ENCODE data around the gene PSENEN.

The PSENEN gene

DNA sequence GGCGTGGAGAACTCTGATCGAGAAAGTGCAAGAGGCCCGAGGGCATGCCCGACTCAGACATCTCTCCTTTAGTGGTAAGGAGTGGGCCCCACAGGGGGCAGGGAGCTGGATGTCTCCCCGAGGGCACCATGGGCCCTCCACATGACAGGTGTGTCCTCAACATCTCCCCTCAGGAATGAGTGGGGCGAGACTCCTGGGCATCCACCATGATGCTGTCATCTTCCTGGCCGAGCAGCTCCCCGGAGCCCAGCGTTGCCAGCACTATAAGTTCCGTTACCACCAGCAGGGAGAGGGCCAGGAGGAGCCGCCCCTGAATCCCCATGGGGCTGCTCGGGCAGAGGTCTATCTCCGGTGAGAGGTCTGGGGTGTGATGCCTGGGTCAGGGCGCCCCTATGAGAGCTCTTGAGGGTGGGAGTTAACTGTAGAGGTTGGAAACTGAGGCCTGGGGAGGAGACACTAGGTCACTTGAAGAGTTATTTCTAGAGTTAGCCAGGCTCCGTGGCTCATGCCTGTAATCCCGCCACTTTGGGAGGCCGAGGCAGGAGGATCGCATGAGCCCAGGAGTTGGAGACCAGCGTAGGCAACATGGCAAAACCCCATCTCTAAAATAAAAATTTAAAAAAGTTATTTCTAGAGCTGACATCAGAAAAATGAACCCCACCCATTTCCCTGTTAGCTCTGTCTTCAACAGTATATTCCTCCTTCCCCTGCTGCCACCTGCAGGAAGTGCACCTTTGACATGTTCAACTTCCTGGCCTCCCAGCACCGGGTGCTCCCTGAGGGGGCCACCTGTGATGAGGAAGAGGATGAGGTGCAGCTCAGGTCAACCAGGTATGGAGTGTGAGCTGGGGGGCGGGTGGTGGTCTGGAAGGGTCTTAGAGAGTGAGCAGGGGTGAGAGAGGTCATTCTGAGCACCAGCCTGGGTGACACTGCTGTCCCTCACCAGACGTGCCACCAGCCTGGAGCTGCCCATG, 8.3 kb upstream of the PSENEN start:
- DNase-seq, result no peak

DNA sequence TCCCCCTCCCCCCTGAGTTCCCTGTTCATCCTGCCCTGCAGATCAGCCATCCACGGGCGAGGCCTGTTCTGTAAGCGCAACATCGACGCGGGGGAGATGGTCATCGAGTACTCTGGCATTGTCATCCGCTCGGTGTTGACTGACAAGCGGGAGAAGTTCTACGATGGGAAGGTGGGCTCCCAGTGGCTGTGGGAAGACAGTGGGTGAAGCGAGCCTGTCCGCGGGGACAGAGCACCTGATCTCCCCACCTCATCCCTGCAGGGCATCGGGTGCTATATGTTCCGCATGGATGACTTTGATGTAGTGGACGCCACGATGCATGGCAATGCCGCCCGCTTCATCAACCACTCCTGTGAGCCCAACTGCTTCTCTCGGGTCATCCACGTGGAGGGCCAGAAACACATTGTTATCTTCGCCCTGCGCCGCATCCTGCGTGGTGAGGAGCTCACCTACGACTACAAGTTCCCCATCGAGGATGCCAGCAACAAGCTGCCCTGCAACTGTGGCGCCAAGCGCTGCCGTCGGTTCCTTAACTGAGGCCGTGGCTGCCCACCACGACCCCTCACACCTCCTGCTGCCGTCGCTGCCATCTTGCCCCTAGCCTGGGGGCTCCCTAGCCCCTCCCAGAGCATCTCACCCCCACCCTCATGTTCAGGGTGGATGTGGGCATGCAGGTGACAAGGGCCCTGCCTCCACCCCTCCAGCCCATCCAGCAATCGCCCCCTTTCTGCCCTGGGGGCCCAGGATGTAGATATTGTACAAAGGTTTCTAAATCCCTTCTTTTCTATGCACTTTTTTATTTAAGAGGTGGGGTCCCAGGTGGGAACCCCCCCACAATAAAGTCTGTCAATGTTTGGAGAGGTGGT, 7.2 kb upstream of the PSENEN start:
- DNase-seq, result no peak

DNA sequence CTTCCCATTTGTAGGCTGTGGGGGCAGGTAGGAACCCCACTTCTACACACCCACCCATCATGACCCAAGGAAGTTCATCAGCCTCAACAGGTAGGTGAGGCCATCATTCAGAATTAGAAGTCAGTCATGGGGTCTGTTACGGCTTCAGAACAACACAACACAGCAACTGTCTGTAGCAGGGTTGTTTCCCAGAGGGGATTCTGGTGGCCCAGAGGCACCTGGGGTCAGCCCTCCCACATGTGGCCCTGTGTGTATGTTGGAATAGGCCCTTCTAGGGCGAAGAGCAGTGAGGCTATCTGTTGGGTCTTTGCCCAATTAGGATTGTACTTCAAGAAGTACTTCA, 6.6 kb upstream of the PSENEN start:
- DNase-seq, result no peak

DNA sequence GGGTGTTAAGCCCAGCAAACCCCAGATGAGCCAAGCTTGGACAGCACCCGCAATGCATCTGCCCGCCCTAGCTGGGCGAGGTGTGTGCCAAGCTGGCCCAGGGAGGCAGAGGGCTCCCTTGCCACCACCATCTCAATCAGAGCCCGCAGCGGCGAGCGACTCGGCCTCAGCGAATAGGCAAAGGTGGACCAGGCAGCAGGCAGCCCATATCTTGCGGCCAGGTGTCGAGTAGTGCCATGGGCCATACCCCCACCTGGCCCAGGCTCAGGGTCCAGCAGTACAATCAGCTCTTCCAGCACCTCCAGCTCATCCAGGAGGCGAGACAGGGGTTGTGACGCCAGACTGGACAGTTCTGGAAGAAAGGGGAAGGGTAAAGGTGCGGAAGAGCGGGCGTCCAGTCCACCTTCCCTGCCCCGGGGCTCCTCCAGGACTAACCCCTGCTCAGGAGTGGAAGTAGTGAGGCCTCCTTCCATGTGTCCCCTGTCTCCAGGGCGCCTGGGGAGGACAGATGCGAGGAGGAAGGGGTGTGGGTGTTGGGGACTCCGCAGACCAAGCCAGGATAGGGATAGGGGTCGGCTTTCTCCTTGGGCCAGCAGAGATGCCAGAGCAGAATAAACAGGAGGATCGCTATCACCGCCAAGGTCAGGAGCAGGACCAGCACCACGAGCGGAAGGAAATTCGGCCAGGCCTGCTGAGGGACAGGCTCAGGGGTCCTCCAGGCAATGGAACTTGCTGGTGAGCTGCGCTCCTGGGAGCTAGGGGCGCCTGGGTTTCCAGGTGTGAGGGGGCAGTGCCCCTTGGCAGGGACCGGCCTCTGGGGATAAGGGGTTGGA, 6.0 kb upstream of the PSENEN start:
- no peak for DNase-seq

DNA sequence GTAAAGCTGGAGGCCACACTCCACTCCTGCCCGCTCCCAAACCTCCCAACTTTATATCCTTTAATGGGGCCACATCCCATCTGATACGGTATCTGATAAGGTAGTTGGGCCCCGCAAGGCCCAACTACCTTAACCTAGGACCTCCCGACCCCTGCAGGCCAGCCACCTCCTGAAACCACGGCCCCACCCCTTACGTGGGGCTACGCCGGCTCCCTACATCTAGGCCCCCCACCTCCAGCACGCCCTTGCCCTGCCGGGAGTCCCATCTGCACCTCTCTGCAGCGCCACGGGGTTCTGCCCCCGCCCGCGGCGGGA, 5.4 kb upstream of the PSENEN start:
- DNase-seq, result peak; percentile 70

DNA sequence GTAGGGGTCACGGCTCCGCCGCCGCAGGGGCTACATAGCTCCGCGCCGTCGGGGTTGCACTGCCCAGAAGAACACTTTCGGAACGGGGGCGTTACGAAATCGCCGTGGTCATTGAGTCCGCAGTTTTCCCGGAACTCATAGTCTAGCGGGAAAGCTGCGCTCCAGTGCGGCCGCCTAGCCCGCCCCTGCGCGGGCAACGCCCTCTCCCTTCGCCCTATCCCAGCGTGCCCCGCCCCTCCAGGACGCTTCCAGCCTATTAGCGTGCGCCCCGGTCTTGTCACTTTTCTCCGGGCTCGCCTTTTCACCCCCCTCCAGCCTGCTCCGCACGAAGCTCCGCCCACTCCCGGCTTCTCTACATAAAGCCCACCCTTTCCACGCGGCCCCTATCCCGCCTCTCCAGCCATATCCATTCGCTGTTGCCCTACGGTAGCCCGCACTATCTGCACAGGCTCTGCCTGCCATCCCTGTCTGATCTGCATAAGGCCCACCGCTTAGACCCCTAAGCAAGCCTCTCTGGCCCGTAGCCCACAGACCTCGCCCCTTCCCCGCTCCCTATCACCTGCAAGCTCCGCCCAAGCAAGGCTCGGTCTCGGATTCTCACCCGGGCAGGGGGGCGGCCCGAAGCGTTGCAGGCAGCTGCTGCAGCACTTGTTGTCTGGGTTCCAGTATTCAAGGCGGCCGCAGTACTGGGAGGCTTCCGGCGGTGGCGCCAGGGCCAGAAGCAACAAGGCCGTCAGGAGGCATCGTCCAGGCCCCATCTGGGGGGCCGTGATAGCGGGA, 4.8 kb upstream of the PSENEN start:
- peak; percentile 100 for DNase-seq

DNA sequence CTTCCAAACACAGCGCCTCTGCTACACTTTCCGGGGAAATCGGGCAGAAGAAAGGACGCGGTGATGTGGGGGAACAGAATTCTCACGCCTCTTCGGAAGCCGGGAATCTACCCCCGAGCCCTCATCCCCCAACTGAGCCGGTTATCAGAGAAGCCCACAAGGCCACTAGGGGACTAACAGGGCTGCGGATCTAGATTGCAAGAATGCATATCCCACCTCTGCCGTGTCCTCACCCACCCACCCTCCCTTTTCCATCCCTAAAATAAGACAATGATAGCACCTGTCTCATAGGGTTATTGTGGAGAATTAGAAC, 4.3 kb upstream of the PSENEN start:
- peak; percentile 81 for DNase-seq

DNA sequence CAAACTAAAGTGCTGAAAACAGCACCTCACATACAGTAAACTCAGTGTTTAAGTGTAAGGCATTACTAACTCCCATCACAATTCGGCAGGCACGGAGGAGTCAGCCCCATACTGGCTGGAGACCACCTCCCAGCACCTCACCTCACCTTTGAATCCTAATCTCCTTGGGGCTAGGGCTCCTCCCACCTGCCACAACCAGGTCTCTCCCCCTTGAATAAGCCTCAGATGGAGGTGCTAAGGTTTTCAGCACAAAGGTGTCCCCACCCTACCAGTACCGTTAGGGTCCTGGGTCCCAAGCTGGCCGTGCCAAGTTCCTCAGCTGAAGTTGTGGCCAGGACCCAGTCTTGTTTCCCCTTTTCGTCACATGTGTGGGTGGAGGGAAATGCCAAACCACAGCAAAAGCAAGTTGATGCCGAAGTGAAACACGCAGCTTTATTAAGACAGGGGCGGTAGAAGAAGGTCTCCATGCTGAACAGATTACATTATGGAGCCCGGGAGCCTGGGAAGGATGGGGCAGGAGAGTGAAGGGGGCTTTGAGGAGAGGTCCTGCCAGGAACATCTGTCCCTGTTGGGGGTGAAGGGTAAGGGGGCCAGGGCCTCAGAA, 3.2 kb upstream of the PSENEN start, which contains the start of gene IGFLR1:
TSS of gene IGFLR1 (minus strand) at position 332 of the 604 bp plus-strand sequence. CDS start 1,272 bp downstream, outside the sequence.
- DNase-seq, result no peak

DNA sequence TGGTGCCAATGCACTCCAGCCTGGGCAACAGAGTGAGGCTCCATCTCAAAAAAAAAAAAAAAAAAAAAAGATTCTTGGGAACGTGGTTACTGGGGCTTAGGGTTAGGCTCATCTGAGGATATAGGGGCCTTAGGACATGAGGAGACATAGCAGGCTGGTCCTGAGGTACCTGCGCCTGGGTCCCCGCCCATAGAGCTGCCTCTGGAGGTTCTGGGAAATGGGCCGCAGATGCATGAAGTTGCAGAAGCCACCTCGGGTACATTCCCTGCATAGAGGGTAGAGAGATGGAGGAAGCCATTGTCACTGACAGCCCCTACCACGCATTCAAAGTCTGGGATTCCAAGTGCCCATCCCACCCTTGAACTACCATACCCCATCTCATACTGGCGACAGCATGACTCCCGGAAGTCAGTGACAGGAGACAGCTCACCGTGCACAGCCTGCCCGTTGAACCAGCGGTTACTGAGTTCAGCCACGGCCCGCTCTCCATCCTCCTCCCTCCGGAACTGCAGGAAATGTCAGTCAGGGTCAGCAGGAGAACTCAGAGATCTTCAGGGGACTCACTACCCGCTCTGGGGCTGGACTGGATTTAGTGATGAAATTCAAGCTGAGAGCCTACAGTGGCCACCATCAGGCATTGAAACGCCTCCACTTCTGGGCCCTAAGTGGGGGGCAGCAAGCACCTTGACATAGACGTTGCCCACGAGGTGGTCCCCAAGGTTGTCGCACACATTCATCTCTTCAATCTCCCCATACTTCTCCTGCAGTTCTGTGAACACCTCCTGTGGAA, 1.6 kb upstream of the PSENEN start:
- DNase-seq, result no peak

DNA sequence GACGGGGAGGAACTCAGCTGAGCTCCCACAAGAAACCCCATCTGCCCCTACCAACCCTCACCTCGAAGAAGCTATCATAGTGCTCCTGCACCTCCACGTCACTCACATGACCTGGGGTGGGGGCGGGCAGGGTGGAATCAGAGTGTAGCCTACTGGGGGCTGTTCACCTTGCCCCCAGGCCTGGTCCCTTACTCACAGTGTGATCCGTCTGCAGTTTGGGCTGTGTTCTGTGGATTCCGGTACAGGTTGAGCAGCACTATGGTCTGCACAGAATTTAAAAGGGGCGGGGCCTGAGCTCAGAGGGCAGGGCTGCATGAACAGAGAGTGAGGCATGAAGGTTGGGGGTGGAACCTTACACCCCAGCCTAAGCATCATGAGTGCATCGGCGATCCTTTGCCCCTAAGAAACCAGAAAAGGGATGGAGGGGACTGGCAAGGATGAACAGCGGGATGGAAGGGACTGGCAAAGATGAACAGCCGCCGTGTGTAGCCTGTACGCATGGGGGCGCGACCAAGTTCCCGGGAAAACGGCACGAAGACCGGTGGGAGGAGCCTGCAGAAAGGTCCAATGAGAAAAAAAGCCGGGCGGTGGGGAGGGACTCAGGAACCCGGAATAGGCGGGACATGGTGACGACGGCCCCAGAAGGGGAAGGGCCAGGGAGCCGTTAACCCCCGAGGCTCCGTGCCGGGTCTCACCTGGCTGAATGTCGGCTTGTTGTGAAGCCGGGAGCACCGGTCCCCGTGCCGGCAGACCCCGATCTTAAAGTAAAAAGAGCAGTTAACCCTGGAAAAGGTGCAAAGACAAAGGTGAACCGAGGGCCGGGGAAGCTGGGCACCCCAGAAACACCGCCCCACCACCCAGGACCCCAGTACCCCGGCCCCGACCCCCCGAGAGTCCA, 772 bp upstream of the PSENEN start:
- peak; percentile 94 for DNase-seq

DNA sequence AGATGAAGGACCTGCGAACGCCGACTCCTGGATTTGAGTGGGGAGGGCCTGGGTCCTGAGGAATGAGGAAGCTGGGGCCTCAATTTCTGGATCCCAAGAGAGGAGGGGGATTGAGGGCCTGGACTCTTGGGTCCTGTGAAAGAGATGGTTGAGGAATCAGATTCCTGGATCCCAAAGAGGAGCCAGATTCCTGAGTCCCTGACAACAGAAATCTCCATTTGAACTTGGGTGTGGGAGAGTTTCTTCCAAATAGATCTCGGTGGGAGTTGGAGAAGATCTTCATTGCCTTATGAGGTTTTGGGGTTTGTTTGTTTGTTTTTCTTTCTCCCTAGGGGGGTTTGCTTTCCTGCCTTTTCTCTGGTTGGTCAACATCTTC, 624 bp downstream of the PSENEN start:
- no peak for DNase-seq

DNA sequence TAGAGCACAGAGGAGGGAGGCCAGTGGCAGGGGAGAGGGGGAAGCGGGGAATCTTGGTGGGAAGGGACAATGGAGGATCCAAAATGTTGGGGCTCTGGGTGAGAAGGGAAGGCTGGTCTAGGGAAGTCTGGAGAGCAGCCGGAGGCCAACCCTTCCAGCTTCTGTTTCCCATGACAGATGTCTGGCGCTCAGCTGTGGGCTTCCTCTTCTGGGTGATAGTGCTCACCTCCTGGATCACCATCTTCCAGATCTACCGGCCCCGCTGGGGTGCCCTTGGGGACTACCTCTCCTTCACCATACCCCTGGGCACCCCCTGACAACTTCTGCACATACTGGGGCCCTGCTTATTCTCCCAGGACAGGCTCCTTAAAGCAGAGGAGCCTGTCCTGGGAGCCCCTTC, 1.1 kb downstream of the PSENEN start:
- no peak for DNase-seq

DNA sequence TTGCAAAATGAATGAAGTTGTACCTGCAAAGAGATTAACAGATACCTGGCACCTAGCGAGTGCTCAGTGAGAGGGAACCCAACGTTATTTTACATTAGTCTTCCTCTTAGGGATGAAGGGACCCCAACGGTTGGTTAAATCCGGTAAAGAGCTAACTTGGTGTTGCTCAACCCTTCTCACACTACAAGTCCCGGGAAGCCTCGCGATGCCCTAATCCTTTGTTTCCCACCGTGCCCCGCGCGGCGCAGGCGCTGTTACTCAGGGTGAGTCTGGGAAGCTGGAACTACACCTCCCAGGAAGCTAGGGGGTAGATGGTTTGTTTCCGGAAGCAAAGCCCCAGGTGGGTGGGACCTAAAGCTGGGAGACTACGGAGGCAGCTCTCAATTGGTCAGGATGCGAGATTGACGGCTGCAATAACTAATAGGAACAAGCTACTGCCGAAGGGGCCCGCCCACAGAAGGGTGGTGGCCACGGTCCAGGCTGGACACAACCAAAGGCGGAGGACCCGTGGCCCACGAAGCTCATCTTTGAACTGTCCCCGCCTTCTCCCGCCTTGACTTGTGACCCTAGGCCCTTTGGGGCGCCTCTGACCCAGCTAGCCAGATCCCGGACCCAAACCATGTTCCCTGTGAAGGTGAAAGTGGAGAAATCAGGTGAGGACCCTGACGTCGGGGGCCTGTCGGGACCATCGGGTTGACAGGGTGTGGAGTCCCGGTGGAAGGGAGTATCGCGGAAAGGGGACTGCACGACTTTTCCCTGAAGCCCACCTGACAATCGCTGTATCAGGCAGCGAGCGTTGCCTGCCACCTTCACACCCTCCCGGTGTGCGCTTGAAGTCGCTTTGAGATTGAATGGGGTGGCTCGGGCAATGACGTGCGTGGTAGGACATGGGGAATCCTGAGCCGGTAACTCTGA, 2.9 kb downstream of the PSENEN start, which contains the start of gene LIN37:
TSS of gene LIN37 (plus strand) at position 471 of the 915 bp plus-strand sequence. CDS start at position 620, 149 bp downstream.
- DNase-seq, result peak; percentile 98

DNA sequence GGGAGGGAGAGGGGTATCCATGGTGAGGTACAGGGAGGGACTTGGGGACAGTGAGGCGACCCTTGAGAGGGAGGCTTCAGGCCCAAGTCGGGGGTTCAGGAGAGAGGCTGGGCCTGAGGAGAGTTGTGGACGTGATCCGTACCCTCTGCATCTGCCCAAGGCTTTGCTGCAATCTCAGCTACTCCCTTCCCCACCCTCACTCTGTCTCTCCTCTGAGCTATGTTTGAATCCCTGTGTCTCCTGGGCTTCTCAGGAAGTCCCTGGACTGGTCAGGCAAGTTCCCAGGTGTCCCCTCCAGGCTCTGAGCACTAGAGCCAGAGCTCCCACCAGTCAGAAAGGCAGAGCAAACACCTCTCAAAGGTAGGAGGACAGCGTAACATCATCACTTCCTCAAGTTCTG, 4.7 kb downstream of the PSENEN start:
- DNase-seq, result no peak

DNA sequence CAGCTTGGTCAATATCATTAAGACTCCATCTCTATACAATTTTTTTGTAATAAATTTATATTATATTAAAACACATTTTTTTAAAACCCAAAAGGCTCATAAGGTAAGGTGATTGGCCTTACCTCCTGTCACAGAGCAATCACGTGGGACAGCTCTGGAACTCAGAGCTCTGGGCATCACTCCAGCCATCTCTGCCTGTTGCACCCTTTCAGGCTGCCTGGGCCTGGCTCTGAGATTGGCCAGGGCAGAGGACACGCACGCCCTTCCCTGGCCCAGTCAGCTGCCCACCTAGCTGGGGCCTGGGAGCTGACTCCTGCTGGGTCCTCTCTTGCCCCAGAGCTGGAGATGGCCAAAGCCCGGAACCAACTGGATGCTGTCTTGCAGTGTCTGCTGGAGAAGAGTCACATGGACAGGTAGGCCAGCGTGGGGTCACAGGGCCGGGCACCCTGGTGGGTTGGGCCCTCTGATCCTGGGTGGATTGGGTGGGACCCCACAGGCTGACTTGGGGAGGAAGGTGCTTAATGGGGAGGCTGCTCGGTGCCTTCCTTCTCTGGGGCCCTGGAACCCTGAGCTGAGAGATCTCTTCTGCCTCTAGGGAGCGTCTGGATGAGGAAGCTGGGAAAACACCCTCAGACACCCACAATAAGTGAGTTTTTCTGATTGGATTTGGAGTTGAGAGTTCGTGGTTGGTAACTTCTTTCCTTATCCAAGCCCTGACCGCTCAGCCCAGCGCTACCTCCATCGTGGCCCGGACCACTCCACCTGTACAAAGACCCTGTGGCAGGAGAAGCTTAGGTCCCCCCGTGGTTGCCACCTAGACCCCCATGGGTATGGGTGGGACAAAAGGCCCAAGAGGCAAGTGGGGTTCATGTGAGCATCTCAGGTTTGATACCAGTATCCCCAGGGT, 6.6 kb downstream of the PSENEN start:
- DNase-seq, result no peak

DNA sequence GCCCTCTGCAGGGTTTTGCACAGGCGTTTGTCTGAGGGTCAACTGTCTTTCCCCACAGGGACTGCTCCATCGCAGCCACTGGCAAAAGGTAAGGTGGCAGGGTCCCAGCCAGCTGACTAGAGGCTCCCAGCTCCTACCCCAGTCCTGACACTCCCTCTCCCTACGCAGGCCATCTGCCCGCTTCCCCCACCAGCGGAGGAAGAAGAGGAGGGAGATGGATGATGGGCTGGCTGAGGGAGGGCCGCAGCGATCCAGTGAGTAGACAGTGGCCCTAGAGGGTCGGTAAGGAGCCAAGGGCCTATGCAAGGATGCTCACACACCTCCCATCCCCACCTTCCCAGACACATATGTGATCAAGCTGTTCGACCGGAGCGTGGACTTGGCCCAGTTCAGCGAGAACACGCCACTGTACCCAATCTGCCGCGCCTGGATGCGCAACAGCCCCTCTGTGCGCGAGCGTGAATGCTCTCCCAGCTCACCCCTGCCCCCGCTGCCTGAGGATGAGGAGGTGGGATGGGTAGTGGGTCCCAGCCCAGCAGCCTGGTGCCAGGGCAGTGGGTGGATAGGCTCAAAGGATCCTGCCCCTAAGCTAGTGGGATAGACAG, 7.4 kb downstream of the PSENEN start:
- no peak for DNase-seq
